GM21390 (cell line): ENCODE measurements around the gene ZNG1B.
"Not testable (repeated sequence)": the region's sequence is repeated elsewhere in the genome, so short reads cannot be mapped to it uniquely, and the experiment has no call there.

Experiments used
- ATAC-seq: cut with Tn5 transposase; IDR thresholded peaks from one replicate; pipeline ENCODE4 v1.9.1; 2021; ENCODE audit not compliant: unreplicated experiment

ZNG1B gene

DNA sequence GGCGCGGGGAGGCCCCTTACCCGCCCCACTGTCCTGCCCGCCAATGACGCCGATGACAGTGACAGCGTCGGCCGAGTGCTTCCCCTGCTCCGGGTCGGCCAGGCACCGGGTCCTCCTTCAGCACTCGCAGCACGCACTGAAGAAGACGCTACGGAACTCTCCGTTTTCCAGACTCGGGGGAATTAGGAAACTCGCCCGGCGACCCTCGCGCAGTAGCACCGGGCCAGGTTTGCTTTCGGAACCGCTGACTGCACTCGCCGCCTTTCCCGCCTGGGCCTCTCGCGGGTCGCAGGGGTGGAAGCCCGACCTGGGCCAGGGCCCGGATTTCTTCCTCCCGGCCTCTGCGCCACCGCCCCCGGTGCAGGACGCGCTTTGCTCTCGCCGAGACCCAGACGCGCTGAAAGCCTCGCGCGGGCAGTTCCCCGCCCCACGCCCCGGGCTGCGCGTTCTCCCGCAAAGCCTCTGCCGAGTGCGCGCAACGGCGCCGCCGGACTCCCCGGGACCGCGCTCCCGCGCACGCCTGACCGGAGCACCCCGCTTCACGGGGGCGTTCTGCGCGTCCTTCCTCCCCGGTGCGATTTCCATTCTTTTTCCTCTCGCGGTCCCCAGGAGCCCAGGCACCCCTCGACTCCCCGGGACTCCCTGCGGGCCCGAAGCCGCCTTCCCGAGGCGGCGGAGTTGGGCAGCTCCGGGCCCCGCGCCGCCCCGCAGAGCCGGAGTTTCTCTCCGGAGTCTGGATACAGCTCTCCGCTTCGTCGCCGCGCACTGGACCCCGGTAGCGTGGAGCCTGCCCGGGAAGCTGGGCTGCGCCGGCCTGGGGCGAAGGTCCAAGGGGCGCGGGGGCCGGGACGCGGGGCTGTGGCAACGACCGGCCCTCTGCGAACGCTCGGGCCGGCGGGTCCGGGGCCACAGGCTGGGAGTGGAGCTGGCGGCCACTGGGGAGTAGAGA lies 65.9 kb downstream of the ZNG1B start:
- peak; percentile 68 for ATAC-seq

DNA sequence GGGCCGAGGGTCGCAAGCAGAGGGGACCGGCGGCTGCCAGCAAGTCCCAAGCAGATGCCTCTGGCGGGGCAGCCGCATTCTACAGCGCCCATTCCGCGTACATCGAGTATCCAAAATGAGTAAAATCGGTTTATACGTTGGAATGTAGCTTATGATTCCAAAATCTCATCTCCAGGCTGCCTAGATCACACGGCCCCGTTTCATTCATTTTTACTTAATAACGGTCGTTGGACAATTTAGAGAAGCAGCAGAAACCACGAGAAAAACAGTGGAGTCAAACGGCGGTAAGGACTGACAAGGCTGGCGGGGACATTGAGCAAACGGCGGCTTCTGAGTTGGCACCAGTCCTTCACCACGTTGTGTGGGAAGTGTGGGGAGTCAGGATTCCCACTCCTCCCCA lies 66.6 kb downstream of the ZNG1B start:
- ATAC-seq: not testable (repeated sequence)

DNA sequence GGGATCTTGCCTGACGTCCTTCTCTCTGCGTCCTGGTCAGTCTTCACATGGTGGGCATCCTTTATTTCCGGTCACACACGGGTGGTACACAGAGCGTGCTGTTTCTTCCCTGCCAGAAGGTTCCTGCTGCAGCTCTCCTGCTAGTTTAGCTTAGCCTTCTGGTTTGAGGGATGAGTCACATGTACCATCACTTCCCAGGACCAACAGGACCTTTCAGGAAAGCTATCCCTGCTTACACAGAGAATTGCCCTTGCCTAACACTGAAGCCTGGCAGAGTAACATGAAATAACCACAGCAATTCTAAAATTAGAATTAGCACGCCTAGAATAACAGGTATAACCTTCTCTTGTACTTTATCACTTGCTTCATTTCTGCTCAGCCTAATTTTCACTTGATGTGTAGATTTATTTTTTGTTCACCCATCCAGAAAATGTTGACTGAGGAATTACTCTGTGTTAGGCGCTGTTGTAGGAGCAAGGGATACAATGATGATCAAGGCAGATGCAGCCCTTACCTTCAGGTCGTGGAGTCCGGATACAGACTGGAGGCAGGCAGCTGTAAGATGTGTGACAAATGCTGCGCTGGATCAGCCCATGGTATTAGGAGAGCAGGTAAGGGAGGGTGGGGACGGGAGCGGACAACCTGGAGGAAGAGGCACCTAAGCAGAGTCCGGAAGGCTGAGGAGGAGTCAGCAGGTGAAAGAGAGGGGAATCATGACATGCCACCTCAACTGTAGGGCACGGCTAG lies 70.1 kb downstream of the ZNG1B start:
- not testable (repeated sequence) for ATAC-seq

DNA sequence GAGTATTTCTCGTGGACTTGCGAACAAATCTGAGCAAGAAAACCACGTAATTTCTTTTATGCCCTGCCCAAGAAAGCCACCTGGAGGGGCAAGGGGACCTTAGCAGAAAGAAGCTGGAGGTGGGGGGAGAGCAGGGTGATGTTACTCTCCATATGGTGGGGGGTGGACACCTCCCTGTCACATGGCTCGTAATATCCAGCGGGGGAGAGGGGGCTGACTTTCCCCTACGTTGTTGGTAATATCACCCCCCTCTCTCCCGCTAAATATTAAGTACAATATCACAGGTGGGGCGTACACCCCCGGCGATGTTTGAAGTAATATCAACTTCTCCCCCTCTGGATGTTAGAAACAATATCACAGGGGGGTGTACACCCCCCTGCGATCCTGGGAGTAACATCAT lies 70.7 kb downstream of the ZNG1B start:
- ATAC-seq: not testable (repeated sequence)

DNA sequence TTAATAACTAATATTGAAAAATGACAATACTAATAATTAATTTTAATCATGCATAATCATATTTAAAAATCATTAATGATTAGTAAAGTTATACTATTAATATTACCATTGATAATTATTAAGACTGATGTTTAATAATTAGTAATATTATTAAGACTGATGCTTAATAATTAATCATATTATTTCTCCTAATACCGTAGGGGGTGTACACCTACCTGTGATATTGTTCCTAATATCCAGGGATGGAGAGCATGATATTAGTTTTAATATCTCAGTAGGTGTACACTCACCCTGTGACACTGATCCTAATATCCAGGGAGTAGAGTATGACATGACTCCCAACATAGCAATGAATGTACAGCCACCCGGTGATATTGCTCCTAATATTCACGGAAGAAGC lies 73.4 kb downstream of the ZNG1B start:
- ATAC-seq: not testable (repeated sequence)

DNA sequence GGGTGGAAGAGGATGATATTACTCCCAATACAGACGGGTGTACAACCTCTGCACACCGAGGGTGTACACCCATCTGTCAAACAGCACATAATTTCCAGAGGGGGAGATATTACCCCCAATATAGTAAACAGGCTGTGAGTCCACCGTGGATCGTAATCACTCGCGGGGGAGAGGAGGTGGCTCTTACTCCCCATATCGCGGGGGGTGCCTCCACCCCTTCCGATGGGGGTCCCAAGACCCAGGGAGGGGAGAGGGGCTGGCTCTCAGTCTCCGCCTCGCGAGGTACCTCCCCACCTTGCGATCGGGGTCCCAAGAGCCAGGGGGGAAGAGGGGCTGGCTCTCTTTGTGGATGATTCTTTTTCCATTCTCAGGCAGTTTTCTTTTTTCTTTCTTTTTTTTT lies 74.4 kb downstream of the ZNG1B start:
- not testable (repeated sequence) for ATAC-seq

DNA sequence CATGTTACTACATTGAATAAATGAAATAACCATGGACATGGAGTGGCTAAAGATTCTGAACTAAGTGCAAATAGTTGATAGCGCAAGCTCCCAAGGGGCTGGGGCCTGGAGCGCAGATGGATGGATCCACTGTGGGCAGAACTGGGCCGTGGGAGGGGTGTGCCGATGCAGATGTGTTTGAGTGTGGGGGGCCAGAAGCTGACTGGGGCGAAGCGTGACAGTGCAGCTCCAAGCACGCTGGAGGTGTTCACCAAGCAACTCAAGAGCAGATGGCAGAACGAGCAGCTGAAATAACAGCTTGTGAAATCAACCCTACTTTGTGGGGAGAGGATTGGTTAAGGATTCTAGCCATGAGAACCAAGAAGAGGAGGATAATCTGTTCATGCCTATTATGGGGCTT lies 78.0 kb downstream of the ZNG1B start:
- not testable (repeated sequence) for ATAC-seq

DNA sequence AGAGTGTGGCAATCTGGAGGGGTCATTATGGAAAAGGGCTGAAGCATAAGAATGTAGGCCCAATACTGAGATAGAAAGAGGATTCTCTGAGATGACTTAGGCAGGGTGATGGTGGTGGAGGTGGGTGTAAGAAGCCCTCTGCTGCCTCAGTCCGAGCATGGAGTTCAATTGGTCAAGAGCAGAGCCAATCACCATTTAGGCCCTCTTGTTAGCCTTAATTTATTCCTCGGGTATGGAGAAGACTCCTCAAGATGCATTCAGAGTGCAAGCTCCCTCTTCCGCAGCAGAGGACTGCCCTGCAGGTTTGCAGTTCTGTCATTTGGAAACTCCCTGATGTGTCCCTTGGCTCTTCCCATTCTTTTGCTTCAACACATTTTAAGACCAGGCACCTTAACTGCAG lies 78.5 kb downstream of the ZNG1B start:
- ATAC-seq: not testable (repeated sequence)

DNA sequence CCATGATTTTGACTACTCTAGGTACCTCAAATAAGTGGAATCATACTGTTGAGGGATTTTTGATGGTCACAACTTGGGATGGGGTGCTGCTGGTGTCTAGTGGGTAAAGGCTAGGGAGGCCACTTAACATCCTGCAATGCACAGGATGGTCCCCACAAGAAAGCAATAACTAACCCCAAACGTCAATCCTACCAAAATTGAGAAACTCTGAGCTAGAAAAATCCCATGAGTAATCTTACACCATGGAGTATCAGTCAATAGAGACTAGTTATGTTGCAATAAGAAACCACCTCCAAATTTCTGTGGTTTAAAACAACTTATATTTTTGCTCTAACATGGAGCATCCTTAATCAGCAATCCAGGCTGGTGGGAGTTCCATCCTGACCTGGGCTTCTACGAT lies 79.5 kb downstream of the ZNG1B start:
- ATAC-seq: not testable (repeated sequence)

DNA sequence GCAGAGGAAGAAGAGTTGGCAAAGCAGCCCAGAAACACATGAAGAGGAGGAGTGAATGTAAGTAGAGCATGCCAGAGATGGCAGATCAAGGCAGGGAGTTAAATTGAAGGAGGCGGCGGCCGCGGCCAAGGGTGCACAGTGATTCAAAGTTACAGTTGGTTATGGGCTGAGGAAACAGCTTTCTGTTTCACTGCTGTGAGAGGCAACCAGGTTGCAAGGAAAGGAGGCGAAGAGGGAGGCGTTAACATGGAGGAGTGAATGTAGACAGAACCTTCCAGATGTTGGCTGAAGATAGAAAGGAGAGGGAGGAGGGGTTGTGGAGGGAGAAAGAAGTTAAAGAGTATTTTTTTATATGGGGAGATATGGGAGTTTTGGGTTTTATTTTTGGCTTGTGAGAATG lies 83.3 kb downstream of the ZNG1B start:
- not testable (repeated sequence) for ATAC-seq

DNA sequence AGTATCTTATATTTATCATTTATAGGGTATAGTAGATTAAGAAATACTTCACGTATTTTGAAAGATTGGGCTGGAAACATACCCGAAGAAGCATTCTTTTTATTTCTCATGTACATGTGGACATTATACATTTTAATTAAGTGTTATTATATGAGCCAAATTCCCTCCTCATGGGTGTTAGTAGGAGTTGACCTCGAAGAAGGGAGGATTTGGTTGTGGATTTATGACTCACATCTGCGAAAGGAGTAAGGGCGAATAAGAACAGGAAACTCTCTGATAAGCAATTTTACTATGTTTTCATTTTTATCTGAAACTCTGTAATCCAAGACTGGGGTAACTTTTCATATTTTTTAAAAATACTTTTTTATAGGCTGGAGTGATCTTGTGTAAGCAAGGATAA lies 84.0 kb downstream of the ZNG1B start:
- not testable (repeated sequence) for ATAC-seq

DNA sequence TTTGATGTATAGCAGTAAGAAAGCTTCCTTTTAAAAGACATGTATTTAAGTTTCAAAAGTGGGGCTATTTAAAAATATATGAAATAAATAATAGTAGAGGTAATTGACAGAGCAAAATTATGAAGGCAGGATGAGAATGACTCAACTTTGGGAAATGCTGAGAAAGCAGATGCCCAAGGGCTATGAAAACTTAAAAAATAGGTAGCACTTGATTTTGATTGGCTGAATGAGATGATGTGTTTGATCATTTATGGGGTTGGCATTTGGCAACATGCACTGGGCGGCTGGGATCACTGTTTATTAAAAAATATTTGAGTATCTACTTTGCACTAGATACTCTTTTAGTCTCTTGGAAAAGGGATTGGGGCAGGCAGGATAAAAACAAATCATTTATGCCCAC lies 87.5 kb downstream of the ZNG1B start:
- ATAC-seq: not testable (repeated sequence)

DNA sequence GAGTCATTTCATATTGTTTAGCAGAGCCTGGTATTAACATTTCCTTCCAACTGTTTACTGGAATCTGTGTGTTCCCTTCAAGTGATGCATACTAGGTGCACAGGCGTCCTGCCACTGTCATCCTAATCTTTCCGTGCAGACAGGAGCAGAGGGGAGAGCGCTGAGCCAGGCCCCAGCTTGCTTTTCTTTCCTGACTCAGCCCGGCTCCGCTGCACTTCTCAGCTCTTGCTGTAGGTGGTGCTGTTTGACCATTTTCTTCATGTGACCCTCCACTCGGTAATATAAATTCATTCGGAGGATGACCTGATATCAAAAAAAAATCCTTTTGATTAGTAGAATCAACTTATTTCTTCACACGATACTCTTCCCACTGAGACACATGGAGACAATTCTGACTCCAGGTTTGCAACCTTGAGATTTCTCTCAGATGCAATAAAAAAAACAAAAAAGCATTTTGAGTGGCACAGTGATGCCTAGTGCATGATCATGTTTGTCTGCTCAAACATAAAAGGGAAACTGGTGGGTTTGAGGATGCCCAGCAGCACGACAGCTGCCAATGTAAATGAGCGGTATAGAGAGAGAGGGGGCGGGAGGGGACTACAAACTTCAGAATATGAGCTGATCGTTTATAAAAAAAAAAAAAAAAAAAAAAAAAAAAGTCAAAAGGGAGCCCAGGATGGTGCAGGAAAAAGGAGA lies 90.0 kb downstream of the ZNG1B start:
- ATAC-seq: peak; percentile 87

DNA sequence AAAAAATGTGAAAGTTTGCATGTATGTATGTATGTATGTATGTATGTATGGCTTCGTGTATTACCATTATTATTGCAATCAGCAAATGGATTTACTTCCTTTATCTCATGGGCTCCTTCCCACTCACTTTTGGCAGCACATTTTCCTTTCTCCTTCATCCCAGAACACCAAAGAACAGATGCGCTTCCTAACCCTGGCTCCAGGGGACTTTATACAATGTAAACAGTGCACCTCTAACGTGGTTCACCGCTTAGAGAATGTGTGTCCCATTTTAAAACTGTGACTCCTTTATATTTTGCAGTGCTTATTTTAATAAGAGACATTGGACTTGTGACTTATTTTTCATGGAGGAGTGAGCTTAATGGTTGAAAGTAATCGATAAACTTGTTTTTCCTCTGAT lies 90.6 kb downstream of the ZNG1B start:
- ATAC-seq: not testable (repeated sequence)

DNA sequence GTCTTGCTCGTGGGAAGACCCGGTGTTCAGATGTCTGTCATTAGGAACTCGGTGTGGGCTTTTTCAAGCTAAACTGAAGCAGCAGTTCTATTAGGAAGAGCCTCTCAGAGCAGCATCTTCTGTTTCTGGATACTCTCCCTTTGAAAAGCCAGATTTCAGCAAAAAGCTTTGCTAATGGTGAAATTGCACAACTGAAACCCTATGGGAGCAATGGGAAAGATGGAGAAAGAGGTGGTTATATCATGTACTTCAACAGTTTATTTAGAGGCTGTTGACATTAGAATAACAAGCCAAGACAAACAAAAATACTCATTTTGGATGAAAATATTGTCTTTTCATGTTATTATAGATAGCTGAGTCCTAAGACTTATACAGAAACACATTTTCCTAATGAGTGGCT lies 91.4 kb downstream of the ZNG1B start:
- ATAC-seq: not testable (repeated sequence)

DNA sequence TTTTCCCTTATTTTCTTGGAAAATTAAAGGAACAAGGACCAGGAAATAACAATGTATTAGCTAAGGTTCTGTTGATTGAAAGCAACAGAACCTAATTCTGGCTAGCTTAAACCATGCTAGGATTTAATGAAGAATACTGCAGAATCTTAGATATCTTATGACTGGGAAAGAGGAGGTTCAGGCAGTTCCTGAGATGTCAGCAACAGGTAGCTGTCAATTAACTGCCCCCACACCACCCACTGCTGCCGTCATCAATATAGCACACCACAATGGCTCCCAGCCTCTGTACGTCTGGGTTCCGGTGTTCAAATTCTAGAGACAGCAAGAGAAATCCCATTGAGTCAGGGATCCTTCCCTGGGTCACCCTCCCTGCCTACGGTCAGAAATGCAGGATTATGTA lies 95.5 kb downstream of the ZNG1B start:
- ATAC-seq: not testable (repeated sequence)

DNA sequence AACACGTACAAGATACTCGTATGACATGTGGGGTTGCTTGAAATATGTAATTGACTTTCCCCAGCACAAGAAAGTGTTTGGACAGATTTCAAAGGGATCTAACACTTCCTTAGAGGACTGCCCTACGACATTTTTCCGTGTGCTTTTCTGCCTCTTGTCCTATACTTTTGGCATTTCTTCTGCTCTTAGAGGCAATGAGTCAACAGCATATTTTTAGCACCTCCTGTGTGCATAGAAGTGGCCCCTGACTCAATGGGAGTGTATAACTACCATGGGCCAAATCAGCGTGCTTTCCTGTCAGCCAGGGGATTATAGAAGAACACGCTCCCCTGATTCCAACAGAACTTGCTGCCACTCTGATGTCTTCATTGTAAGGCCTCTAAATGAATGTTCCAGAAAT lies 99.1 kb downstream of the ZNG1B start:
- ATAC-seq: not testable (repeated sequence)

DNA sequence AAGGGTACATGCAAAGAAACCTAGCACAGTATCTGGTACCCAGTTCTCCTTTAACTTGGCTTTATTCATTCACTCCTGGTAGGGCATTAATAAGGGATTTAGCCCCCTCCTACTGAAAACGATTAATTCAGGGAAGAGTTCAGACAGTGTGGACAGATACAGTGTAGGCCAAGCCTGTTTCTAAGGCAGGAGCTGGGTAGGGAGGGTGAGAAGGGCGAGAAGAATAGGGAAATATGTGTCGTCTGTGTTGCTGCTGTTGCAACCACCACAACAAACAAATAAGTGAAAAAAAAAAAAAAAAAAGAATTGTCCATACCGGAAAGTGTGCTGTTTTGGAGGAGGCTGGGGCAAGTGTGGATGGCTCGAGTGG lies 103.3 kb downstream of the ZNG1B start:
- not testable (repeated sequence) for ATAC-seq

DNA sequence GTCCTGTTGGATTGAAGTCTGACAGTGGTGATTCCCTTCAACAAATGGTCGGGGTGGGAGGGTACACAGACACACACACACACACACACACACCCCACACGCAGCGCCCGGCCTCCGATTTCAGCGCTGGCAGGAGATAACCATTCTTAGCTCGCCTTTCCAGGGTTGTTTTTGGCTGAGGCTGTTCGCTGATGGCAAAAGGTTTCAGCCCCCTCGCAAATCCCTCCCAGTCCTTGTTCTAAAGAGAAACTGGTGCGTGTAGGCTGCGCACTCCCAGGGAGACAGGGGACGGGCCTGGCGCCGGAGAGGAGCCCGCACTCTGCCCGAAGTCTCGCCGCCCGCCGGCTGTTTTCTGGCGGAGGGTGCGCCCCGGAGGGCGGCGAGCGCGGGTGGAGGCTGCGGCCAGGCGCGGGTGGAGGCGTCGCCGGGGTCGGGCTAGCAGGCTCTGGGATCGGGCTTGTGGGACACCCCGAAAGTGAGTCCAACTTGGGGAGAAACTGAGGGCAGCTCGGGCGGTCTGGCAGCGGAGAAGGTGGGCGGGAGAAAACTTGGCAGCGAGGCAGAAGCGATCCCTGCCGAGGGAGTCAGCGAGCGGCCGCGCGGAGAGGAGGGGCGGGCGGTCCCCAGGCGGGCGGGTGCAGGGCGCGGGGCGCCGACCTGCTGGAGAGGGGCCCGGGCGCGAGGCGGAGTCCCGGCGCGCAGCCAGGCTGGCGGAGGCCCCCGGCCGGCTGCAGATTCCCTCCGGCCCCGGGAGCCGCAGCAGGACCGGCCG lies 103.9 kb downstream of the ZNG1B start:
- not testable (repeated sequence) for ATAC-seq

DNA sequence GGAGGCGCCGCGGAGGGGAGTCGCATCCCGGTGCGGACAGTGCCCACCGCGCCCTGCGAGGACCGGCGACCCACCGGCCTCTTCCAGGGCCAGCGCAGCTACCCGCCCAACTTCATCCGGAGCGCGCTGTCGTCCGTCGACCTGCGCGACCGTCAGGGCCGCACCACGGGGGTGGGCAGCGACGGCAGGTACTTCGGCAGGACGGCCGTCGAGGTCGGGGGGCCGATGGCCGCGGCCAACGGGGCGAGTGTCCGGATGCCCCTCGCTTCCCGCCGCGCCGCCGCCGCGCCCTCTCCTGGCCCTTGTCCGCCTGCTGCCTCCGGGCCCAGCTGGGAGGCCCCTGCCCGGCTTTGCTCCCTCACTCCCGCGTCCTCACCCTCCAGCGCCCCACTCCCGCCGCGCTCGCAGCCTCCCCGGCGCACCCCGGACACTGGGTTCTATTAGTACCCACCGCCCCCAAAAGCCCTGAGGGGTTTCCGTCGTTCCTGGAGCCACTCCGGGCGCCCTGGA lies 104.5 kb downstream of the ZNG1B start:
- ATAC-seq: not testable (repeated sequence)
